GM06990 (cell line): ENCODE measurements around the gene SNX10.

Source experiments
- DNase-seq: peaks from one replicate; pipeline ENCODE4 v3.0.0-alpha.2; 2011; ENCODE audit not compliant: insufficient read length; ENCODE audit errors: extremely low read depth
- H3K27me3 ChIP-seq: replicated peaks from 2 replicates; pipeline ENCODE4 v1.6.0; 2011; ENCODE audit warnings: low read length; ENCODE audit not compliant: control insufficient read depth, insufficient read depth
- H3K36me3 ChIP-seq: 2 replicates; pipeline ENCODE4 v1.5.1; 2011; ENCODE audit warnings: low read length; ENCODE audit not compliant: control insufficient read depth, insufficient read depth
- H3K4me3 ChIP-seq: replicated peaks from 2 replicates; pipeline ENCODE4 v1.5.1; 2011; ENCODE audit warnings: low read depth, mild to moderate bottlenecking, control low read depth, low read length
- TF ChIP-seq, protein P1 (sequence below): IDR thresholded peaks from 2 replicates; pipeline ENCODE4 v1.5.1; 2011; ENCODE audit warnings: low read length, control low read depth, mild to moderate bottlenecking, inconsistent platforms; ENCODE audit not compliant: insufficient read depth, poor library complexity, severe bottlenecking

Gene SNX10

DNA sequence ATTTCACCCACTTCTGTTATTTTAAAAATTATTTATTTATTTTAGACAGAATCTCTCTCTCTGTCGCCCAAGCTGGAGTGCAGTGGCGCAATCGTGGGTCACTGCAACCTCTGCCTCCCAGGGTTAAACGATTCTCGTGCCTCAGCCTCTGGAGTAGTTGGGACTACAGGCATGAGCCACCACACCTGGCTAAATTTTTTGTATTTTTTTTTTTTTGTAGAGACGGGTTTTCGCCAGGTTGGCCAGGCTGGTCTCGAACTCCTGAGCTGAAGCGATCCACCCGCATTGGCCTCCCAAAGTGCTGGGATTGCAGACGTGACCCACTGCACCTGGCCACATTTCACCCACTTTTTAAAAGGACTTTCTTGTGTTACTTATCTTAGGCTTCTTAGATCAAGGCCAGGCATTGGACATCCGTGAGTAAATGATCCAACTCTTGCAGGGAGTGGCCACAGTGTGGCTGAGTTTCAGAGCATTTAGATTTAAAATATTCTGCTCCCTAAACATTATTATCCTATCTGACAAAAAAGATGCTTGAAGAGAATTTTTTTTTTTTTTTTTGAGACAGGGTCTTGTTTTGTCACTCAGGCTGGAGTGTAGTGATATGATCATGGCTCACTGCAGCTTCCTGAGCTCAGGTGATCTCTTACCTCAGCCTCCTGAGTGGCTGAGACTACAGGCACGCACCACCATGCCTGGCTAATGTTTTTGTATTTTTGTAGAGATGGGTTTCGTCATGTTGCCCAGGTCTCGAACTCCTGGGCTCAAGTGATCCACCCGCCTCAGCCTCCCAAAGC lies 14.4 kb downstream of the SNX10 start:
- no peak for DNase-seq
- Histone ChIP-seq H3K36me3 (peaks cover 3% of the 10 kb centered on the region; the same call in 1 of the 2 replicates), H3K27me3 (no peaks in the 10 kb centered on the region), H3K4me3 (no peak overlapping the region)
- TF ChIP-seq, protein P1, sequence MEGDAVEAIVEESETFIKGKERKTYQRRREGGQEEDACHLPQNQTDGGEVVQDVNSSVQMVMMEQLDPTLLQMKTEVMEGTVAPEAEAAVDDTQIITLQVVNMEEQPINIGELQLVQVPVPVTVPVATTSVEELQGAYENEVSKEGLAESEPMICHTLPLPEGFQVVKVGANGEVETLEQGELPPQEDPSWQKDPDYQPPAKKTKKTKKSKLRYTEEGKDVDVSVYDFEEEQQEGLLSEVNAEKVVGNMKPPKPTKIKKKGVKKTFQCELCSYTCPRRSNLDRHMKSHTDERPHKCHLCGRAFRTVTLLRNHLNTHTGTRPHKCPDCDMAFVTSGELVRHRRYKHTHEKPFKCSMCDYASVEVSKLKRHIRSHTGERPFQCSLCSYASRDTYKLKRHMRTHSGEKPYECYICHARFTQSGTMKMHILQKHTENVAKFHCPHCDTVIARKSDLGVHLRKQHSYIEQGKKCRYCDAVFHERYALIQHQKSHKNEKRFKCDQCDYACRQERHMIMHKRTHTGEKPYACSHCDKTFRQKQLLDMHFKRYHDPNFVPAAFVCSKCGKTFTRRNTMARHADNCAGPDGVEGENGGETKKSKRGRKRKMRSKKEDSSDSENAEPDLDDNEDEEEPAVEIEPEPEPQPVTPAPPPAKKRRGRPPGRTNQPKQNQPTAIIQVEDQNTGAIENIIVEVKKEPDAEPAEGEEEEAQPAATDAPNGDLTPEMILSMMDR = no peak

DNA sequence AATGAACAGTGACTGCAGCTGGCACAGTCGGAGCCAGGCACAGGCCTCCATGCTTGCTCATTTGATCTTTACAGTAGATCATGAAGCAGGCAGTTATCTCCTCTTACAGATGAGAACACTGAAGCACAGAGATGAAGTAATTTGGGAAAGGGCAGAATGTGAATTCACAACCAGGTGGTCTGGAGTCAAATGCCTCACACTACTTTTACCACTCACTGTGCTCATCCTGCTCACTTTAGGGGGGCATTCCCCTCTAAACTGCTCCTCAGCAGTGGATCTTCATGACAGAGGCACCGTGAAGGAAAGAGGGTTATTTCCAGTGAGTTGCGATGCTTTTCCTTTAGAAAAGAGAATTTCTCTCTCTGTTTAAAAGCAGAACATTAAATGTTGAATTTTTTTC lies 15.1 kb downstream of the SNX10 start:
- Histone ChIP-seq H3K27me3 (no peaks in the 10 kb centered on the region), H3K4me3 (no peak overlapping the region), H3K36me3 (peaks cover 3% of the 10 kb centered on the region; the same call in 1 of the 2 replicates)
- TF ChIP-seq, protein P1 = no peak
- DNase-seq = no peak

DNA sequence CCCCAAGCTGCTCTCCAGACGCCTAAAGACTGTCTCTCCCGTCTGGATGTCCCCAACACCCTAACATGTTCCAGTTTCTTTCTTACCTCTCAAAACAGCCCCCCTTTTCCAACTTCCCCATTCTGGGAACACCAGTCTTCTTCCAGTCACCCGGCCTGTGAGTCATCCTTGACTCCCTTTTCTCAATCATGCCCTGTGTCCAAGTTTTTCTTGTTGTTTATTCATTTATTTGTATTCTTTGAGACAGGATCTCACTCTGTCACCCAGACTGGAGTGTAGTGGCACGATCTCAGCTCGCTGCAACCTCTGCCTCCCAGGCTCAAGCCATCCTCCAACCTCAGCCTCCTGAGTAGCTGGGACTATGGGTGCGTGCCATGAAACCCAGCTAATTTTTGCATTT lies 15.6 kb downstream of the SNX10 start:
- DNase-seq = no peak
- Histone ChIP-seq H3K4me3 (no peak overlapping the region), H3K27me3 (no peaks in the 10 kb centered on the region), H3K36me3 (peaks cover 2% of the 10 kb centered on the region; the same call in 1 of the 2 replicates)
- TF ChIP-seq, protein P1 = no peak

DNA sequence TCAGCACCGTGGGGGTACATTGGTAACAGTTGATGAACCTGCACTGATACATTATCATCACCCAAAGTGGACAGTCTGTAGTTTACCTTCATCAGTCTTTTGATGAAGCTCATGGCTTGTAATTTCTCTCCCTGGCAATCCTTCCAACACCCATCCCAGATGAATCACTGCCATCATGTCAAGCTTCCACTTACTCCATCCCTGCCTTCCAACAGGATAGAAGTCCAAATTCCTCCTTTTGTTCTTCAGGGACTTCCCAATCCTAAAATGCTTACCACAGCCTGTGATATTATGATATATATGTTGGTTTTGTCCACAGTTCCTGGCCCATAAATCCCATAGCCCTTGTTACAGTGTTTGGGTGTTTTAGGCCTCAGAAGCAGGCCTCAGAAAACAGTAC lies 16.1 kb downstream of the SNX10 start:
- Histone ChIP-seq H3K27me3 (no peaks in the 10 kb centered on the region), H3K36me3 (no peaks in the 10 kb centered on the region; the same call in 1 of the 2 replicates), H3K4me3 (no peak overlapping the region)
- TF ChIP-seq, protein P1 = no peak
- no peak for DNase-seq

DNA sequence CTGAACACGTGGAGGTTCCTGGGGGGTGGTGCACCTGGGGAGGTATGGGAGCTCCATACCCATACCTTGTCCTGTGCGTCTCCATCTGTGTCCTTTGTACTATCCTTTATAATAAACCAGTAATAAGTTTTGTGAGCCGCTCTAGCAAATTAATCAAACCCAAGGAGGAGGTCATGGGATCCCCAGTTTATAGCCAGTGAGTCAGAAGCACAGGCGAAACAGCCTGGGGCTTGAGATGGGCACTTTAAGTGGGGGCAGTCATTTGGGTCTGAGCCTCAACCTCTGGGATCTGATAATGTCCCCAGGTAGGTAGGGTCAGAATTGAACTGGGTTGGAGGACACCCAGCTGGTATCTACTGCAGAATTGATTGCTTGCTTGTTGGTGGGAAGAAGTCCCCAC lies 16.9 kb downstream of the SNX10 start:
- Histone ChIP-seq H3K36me3 (no peaks in the 10 kb centered on the region; the same call in 1 of the 2 replicates), H3K4me3 (no peak overlapping the region), H3K27me3 (no peaks in the 10 kb centered on the region)
- TF ChIP-seq, protein P1 = no peak
- DNase-seq = no peak
